ENCODE results near the gene TNXB.
"Not testable (repeated sequence)": the region's sequence is repeated elsewhere in the genome, so short reads cannot be mapped to it uniquely, and the experiment has no call there.

TNXB gene

DNA sequence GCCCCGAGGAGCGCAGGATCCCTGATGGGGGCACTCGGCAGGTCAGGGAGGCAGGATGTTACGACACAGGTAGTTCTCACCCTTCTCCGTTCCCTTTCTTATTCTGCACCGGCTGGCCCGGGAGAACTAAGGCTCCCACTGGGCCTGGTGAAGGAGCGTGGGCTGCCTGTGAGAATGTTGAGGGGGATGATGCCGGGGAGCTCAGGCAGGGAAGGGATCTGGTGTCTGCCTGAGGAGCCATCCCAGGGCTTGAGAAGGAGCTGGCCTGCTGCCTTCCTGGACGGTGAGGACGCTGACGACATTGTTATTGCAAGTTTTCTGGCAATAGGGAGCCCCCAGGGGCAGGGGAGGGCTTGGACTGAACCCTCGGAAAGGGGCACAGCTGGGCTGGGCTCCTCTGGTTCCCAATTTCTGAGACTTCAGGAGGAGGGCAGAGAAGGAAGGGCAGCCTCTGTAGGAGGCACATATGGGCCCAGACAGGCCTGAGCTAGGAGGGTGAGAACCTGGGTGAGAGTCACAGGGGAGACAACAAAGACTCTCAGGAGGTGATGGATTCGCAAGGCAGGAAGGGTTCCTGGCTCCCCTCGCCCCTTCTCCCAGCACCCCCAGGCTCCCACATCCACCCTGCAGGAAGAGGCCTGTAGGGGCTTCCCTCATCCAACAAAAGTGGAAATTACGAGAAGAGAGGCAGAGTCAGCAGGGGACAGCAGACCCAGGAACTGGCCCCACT is 38.2 kb downstream of the TNXB start:
- no peak overlapping the region for H3K27ac ChIP-seq (ENCODE audit: insufficient read depth in 1 of 2, low read depth in 1 of 2, low read length in 2 of 2, poor library complexity in 1 of 2, severe bottlenecking in 2 of 2)
- WGBS (ENCODE audit: insufficient coverage): 95% methylated on average over 12 of the region's 16 CpGs
- peaks cover 0 to 2% (median 0%) of the 10 kb centered on the region in 5 experiments for H3K27me3 ChIP-seq (replicated peaks in 2 of 5; ENCODE audit: control insufficient read depth in 4 of 5, insufficient read depth in 5 of 5, low read length in 4 of 5)
- CTCF ChIA-PET: no interaction called here
- H3K4me1 ChIP-seq (ENCODE audit: control extremely low read depth in 1 of 4, control insufficient read depth in 4 of 4, insufficient read depth in 4 of 4, low read length in 3 of 4): no peaks in the 10 kb centered on the region
- no peak overlapping the region for H3K4me3 ChIP-seq (ENCODE audit: control insufficient read depth in 1 of 7, extremely low read depth in 1 of 7, insufficient read depth in 4 of 7, low read depth in 2 of 7, low read length in 6 of 7)
- POLR2A ChIA-PET: no interaction called here
- DNase-seq: no peak
- H3K9me3 ChIP-seq (ENCODE audit: control extremely low read depth in 1 of 5, control insufficient read depth in 4 of 5, insufficient read depth in 2 of 5, low read depth in 1 of 5, low read length in 4 of 5): no peaks in the 10 kb centered on the region
- H3K36me3 ChIP-seq (ENCODE audit: control insufficient read depth in 4 of 4, insufficient read depth in 4 of 4, low read length in 3 of 4): no peaks in the 10 kb centered on the region

DNA sequence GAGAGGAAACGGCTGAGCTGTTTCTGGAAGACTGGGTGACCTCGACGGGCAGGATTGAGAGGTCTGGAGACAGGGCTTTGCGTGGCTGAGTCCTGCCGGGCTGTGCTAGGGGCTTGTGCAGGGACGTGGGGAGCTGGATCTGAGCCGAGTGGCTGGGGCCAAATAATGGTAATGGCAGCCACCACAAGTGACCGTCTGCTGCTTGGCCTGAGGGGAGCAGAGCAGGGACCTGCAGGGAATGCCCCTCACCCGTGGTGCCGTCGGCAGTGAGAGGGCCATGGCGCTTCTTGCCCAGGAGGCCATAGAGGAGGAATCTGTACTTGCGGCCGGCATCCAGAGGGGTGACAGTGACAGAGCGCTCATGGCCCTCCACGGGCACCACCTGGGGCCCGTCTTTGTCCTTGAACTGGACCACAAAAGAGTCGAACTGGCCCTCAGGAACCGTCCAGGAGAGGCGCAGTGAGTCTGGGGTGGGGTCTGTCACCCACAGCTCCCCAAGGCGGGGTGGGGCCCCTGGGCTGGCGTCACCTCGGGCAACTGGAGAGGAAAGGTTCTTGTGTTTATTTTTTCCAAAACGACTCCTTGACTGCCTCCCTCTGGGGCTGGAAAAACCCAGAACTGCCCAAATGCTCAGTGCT is 39.1 kb downstream of the TNXB start:
- H3K4me1 ChIP-seq (ENCODE audit: control extremely low read depth in 1 of 4, control insufficient read depth in 4 of 4, insufficient read depth in 4 of 4, low read length in 3 of 4): no peaks in the 10 kb centered on the region
- POLR2A ChIA-PET: no interaction called here
- H3K4me3 ChIP-seq (ENCODE audit: control insufficient read depth in 1 of 7, extremely low read depth in 1 of 7, insufficient read depth in 4 of 7, low read depth in 2 of 7, low read length in 6 of 7): no peak overlapping the region
- 98% methylated on average over 20 of the region's 24 CpGs for WGBS (ENCODE audit: insufficient coverage)
- H3K27ac ChIP-seq (ENCODE audit: insufficient read depth in 1 of 2, low read depth in 1 of 2, low read length in 2 of 2, poor library complexity in 1 of 2, severe bottlenecking in 2 of 2): no peak overlapping the region
- DNase-seq: no peak
- CTCF ChIA-PET: interaction anchor here (0.5 kb wide), 1 partner anchor 94 kb away, joined by 3 read pairs; no protein-coding TSS in a partner anchor
- no peaks in the 10 kb centered on the region for H3K9me3 ChIP-seq (ENCODE audit: control extremely low read depth in 1 of 5, control insufficient read depth in 4 of 5, insufficient read depth in 2 of 5, low read depth in 1 of 5, low read length in 4 of 5)
- no peaks in the 10 kb centered on the region for H3K36me3 ChIP-seq (ENCODE audit: control insufficient read depth in 4 of 4, insufficient read depth in 4 of 4, low read length in 3 of 4)
- peaks cover 0 to 2% (median 0%) of the 10 kb centered on the region in 5 experiments for H3K27me3 ChIP-seq (replicated peaks in 2 of 5; ENCODE audit: control insufficient read depth in 4 of 5, insufficient read depth in 5 of 5, low read length in 4 of 5)

DNA sequence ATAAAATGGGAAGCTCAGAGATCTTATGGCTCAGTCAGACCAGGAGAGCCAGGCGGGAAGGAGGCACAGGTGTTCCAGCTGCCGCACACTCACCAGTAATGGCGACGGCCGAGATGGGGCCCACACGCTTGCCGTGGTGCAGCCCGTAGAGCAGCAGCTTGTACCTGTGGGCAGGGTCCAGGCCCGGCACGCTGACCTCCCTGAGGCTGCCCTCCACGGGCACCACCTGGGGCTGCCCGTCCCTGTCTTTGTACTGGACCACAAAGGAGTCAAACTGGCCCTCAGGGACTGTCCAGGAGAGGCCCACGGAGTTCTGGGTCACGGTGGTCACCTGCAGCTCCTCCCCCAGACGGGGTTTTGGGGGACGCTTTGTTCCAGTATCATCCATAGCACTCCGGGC is 39.7 kb downstream of the TNXB start:
- Histone ChIP-seq H3K36me3 (ENCODE audit: control insufficient read depth in 4 of 4, insufficient read depth in 4 of 4, low read length in 3 of 4) (no peaks in the 10 kb centered on the region), H3K27ac (ENCODE audit: insufficient read depth in 1 of 2, low read depth in 1 of 2, low read length in 2 of 2, poor library complexity in 1 of 2, severe bottlenecking in 2 of 2) (no peak overlapping the region), H3K27me3 (replicated peaks in 2 of 5; ENCODE audit: control insufficient read depth in 4 of 5, insufficient read depth in 5 of 5, low read length in 4 of 5) (peaks cover 0 to 4% (median 0%) of the 10 kb centered on the region in 5 experiments), H3K4me1 (ENCODE audit: control extremely low read depth in 1 of 4, control insufficient read depth in 4 of 4, insufficient read depth in 4 of 4, low read length in 3 of 4) (no peaks in the 10 kb centered on the region), H3K4me3 (ENCODE audit: control insufficient read depth in 1 of 7, extremely low read depth in 1 of 7, insufficient read depth in 4 of 7, low read depth in 2 of 7, low read length in 6 of 7) (no peak overlapping the region), H3K9me3 (ENCODE audit: control extremely low read depth in 1 of 5, control insufficient read depth in 4 of 5, insufficient read depth in 2 of 5, low read depth in 1 of 5, low read length in 4 of 5) (no peaks in the 10 kb centered on the region)
- POLR2A ChIA-PET: no interaction called here
- CTCF ChIA-PET: interaction anchor here (0.5 kb wide), 1 partner anchor 94 kb away, joined by 3 read pairs; no protein-coding TSS in a partner anchor
- WGBS (ENCODE audit: insufficient coverage): 97% methylated on average over 12 of the region's 17 CpGs
- no peak for DNase-seq

DNA sequence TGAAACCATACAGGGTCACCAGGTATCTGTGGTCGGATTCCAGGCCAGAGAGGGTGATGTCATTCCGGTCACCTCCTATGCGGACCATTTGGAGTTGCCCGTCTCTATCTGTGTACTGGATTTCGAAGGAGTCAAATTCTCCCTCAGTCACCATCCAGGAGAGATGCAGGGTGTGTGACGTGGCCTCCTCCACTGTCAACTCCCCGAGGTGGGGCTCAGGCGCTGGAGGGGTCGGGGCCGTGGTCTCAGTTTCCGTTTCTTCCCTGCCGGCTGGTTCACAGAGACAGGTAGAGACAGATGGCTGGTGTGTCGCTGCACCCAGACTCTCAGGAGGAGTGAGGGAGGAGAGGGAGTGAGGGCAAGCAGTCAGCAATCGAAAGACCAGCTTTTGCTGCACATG is 40.3 kb downstream of the TNXB start:
- H3K4me3 ChIP-seq (ENCODE audit: control insufficient read depth in 1 of 7, extremely low read depth in 1 of 7, insufficient read depth in 4 of 7, low read depth in 2 of 7, low read length in 6 of 7): no peak overlapping the region
- no peaks in the 10 kb centered on the region for H3K4me1 ChIP-seq (ENCODE audit: control extremely low read depth in 1 of 4, control insufficient read depth in 4 of 4, insufficient read depth in 4 of 4, low read length in 3 of 4)
- CTCF ChIA-PET: no interaction called here
- POLR2A ChIA-PET: no interaction called here
- DNase-seq: no peak
- WGBS (ENCODE audit: insufficient coverage): 94% methylated on average over 12 of the region's 14 CpGs
- H3K27me3 ChIP-seq (replicated peaks in 2 of 5; ENCODE audit: control insufficient read depth in 4 of 5, insufficient read depth in 5 of 5, low read length in 4 of 5): peaks cover 0 to 4% (median 0%) of the 10 kb centered on the region in 5 experiments
- H3K9me3 ChIP-seq (ENCODE audit: control extremely low read depth in 1 of 5, control insufficient read depth in 4 of 5, insufficient read depth in 2 of 5, low read depth in 1 of 5, low read length in 4 of 5): no peaks in the 10 kb centered on the region
- no peaks in the 10 kb centered on the region for H3K36me3 ChIP-seq (ENCODE audit: control insufficient read depth in 4 of 4, insufficient read depth in 4 of 4, low read length in 3 of 4)
- H3K27ac ChIP-seq (ENCODE audit: insufficient read depth in 1 of 2, low read depth in 1 of 2, low read length in 2 of 2, poor library complexity in 1 of 2, severe bottlenecking in 2 of 2): no peak overlapping the region

DNA sequence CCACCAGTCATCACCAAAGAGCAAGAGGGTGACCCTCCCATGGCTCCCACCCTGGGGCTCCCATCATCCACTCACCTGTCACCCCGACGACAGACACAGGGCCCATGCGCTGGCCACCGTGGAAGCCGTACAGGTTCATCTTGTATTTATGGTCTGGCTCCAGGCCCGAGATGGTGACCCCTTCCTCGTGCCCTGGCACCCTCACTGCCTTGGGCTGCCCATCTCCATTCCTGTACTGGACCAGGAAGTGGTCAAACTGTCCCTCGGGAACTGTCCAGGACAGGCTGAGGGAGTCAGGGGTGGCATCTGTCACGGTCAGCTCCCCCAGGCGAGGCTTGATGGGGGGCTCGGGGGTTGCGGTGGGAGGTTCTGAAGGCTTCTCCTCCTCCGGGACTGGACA is 40.8 kb downstream of the TNXB start:
- CTCF ChIA-PET; H3K4me1 ChIP-seq (ENCODE audit: control extremely low read depth in 1 of 4, control insufficient read depth in 4 of 4, insufficient read depth in 4 of 4, low read length in 3 of 4); DNase-seq; H3K36me3 ChIP-seq (ENCODE audit: control insufficient read depth in 4 of 4, insufficient read depth in 4 of 4, low read length in 3 of 4); H3K9me3 ChIP-seq (ENCODE audit: control extremely low read depth in 1 of 5, control insufficient read depth in 4 of 5, insufficient read depth in 2 of 5, low read depth in 1 of 5, low read length in 4 of 5); POLR2A ChIA-PET; H3K4me3 ChIP-seq (ENCODE audit: control insufficient read depth in 1 of 7, extremely low read depth in 1 of 7, insufficient read depth in 4 of 7, low read depth in 2 of 7, low read length in 6 of 7); H3K27ac ChIP-seq (ENCODE audit: insufficient read depth in 1 of 2, low read depth in 1 of 2, low read length in 2 of 2, poor library complexity in 1 of 2, severe bottlenecking in 2 of 2); H3K27me3 ChIP-seq (replicated peaks in 2 of 5; ENCODE audit: control insufficient read depth in 4 of 5, insufficient read depth in 5 of 5, low read length in 4 of 5): not testable (repeated sequence)
- 98% methylated on average over 13 of the region's 13 CpGs for whole genome bisulfite sequencing (ENCODE audit: insufficient coverage)

DNA sequence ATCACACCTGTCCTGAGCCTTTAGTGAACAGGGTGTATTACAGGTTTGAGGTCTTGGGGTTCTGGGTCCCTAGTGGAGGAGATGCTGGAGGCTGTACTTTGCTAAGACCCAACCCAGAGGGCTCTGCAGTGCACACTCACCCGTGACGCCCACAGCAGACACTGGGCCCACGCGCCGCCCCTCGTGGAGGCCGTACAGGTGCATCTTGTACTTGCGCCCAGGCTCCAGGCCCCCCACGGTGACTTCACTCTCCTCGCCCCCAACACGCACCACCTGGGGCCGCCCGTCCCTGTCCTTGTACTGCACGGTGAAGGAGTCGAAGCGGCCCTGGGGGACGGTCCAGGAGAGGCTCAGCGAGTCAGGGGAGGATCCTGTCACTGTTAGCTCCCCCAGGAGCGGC is 41.6 kb downstream of the TNXB start:
- DNase-seq; POLR2A ChIA-PET; H3K4me3 ChIP-seq (ENCODE audit: control insufficient read depth in 1 of 7, extremely low read depth in 1 of 7, insufficient read depth in 4 of 7, low read depth in 2 of 7, low read length in 6 of 7); H3K27ac ChIP-seq (ENCODE audit: insufficient read depth in 1 of 2, low read depth in 1 of 2, low read length in 2 of 2, poor library complexity in 1 of 2, severe bottlenecking in 2 of 2); H3K4me1 ChIP-seq (ENCODE audit: control extremely low read depth in 1 of 4, control insufficient read depth in 4 of 4, insufficient read depth in 4 of 4, low read length in 3 of 4); H3K27me3 ChIP-seq (replicated peaks in 2 of 5; ENCODE audit: control insufficient read depth in 4 of 5, insufficient read depth in 5 of 5, low read length in 4 of 5); H3K9me3 ChIP-seq (ENCODE audit: control extremely low read depth in 1 of 5, control insufficient read depth in 4 of 5, insufficient read depth in 2 of 5, low read depth in 1 of 5, low read length in 4 of 5); H3K36me3 ChIP-seq (ENCODE audit: control insufficient read depth in 4 of 4, insufficient read depth in 4 of 4, low read length in 3 of 4); CTCF ChIA-PET: not testable (repeated sequence)
- WGBS (ENCODE audit: insufficient coverage): 98% methylated on average over 9 of the region's 19 CpGs

DNA sequence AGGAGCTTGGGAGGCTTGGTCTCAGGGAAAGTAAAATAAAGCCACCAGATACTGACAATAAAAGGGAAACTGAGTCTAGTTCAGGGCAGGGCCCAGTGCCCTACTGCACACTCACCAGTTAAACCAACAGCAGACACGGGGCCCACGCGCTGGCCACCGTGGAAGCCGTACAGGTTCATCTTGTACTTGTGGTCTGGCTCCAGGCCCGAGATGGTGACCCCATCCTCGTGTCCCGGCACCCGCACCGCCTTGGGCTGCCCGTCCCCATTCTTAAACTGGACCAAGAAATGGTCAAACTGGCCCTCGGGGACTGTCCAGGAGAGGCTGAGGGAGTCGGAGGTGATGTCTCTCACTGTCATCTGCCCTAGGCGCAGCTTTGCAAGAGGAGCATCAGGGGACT is 44.4 kb downstream of the TNXB start:
- no peaks in the 10 kb centered on the region for H3K4me1 ChIP-seq (ENCODE audit: control extremely low read depth in 1 of 4, control insufficient read depth in 4 of 4, insufficient read depth in 4 of 4, low read length in 3 of 4)
- ChIA-PET CTCF (no interaction called here), POLR2A (no interaction called here)
- WGBS (ENCODE audit: insufficient coverage): 91% methylated on average over 11 of the region's 14 CpGs
- H3K27me3 ChIP-seq (replicated peaks in 2 of 5; ENCODE audit: control insufficient read depth in 4 of 5, insufficient read depth in 5 of 5, low read length in 4 of 5): peaks cover 0 to 4% (median 0%) of the 10 kb centered on the region in 5 experiments
- no peaks in the 10 kb centered on the region for H3K36me3 ChIP-seq (ENCODE audit: control insufficient read depth in 4 of 4, insufficient read depth in 4 of 4, low read length in 3 of 4)
- H3K9me3 ChIP-seq (ENCODE audit: control extremely low read depth in 1 of 5, control insufficient read depth in 4 of 5, insufficient read depth in 2 of 5, low read depth in 1 of 5, low read length in 4 of 5): no peaks in the 10 kb centered on the region
- no peak overlapping the region for H3K27ac ChIP-seq (ENCODE audit: insufficient read depth in 1 of 2, low read depth in 1 of 2, low read length in 2 of 2, poor library complexity in 1 of 2, severe bottlenecking in 2 of 2)
- H3K4me3 ChIP-seq (ENCODE audit: control insufficient read depth in 1 of 7, extremely low read depth in 1 of 7, insufficient read depth in 4 of 7, low read depth in 2 of 7, low read length in 6 of 7): no peak overlapping the region
- DNase-seq: no peak

Data from common myeloid progenitor, CD34-positive (primary cell).